Uterus (tissue), 4 donors: ENCODE results near the gene WDR55. TPM values are rescaled to one million over a fixed set of nuclear protein-coding genes. Genes with fewer than 3 reads are reported as not detected.
A peak's percentile ranks its signal among the peaks of the same experiment; 100 is the strongest.

Source experiments
- DNase-seq, 2 donors: peaks; one replicate each; pipeline ENCODE4 v3.0.0-alpha.2; 2019 to 2020
- H3K27ac ChIP-seq, 2 donors: fragments of 200-600 bp; sonication (generic); 1 replicate in 1 of 2; 2 replicates in 1 of 2; pipeline ENCODE4 v1.5.1; 2016 to 2018
- H3K27me3 ChIP-seq, 2 donors: fragments of 200-600 bp; sonication (generic); one replicate each; pipeline ENCODE4 v1.5.1; 2018 to 2019; ENCODE audit warnings: control low read depth in 1 of 2
- H3K36me3 ChIP-seq, 2 donors: fragments of 200-600 bp; sonication (generic); one replicate each; pipeline ENCODE4 v1.5.1; 2019; ENCODE audit warnings: control low read depth in 1 of 2
- H3K4me1 ChIP-seq, 2 donors: fragments of 200-600 bp; sonication (generic); one replicate each; pipeline ENCODE4 v1.5.1; 2018 to 2019; ENCODE audit warnings: control low read depth in 1 of 2
- H3K4me3 ChIP-seq, 2 donors: fragments of 200-600 bp; sonication (generic); 1 replicate in 1 of 2; 2 replicates in 1 of 2; pipeline ENCODE4 v1.5.1; 2018 to 2019; ENCODE audit warnings: mild to moderate bottlenecking in 1 of 2
- H3K9me3 ChIP-seq, 2 donors: fragments of 200-600 bp; sonication (generic); one replicate each; pipeline ENCODE4 v1.5.1; 2019; ENCODE audit warnings: control low read depth in 1 of 2
- POLR2A ChIP-seq, 2 donors: fragments of 450-650 bp; IDR thresholded peaks; one replicate each; pipeline ENCODE4 v1.6.1; 2016; ENCODE audit warnings: antibody characterized with exemption in 2 of 2, mild to moderate bottlenecking in 1 of 2, moderate library complexity in 1 of 2
- intact Hi-C: fragments of 100-400 bp; cut with DNase I; formaldehyde crosslinking; loops from one replicate; pipeline ENCODE4 v1.15.1; 2023; ENCODE audit warnings: low total_unique reads
- total RNA-seq, 4 donors: library from RNA; depleted of rRNA in 3 of 4; stranded (reverse); fragments of >200 nt in 3 of 4; gene quantifications; one replicate each; pipeline versions ENCODE4 v1.1.0 to v1.2.4, GENCODE V29; 2014 to 2023
- TF ChIP-seq, protein P1 (sequence below), 4 experiments: fragments of 200-600 bp in 2 of 4; fragments of 450-650 bp in 2 of 4; sonication (generic) in 2 of 4; IDR thresholded peaks; one replicate each; pipeline ENCODE4 v1.5.1; 2016 to 2019; ENCODE audit warnings: antibody characterized with exemption in 4 of 4, mild to moderate bottlenecking in 2 of 4, moderate library complexity in 1 of 4
- donor health status: DM: yes; HTN: yes; CAD: no.

The WDR55 gene
- total RNA-seq, 4 donors from 2014 or later, result 5.9 to 21.9 (median 17.9) TPM

DNA sequence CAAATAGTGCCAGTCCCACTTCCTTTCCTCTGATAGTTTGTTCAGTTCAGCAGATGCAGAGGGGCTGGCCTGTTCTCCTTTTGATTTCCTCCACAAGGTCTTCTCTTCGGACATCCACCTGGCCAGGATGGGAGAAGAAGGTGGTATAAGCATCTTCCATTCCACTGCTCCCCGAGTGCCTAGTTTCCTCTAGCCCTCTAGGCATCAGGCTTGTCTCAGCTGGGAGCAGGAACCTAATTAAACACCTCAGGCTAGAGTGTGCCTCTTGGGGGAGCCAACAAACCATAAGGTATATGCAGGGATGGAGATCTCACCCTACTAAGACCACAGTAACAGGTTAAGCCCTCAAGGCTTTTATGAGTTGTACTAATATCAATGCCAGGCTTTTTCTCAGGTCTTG is 9.5 kb downstream of the WDR55 start:
- no peaks in the 10 kb centered on the region for H3K36me3 ChIP-seq
- H3K4me3 ChIP-seq, result no peak overlapping the region
- no peaks in the 10 kb centered on the region for H3K9me3 ChIP-seq
- no peak overlapping the region for H3K27ac ChIP-seq
- H3K27me3 ChIP-seq, result no peaks in the 10 kb centered on the region
- intact Hi-C loops, result no loop called here
- no peak for DNase-seq
- TF ChIP-seq POLR2A (IDR thresholded peaks at IDR 0.05), result no peak
- TF ChIP-seq, protein P1, sequence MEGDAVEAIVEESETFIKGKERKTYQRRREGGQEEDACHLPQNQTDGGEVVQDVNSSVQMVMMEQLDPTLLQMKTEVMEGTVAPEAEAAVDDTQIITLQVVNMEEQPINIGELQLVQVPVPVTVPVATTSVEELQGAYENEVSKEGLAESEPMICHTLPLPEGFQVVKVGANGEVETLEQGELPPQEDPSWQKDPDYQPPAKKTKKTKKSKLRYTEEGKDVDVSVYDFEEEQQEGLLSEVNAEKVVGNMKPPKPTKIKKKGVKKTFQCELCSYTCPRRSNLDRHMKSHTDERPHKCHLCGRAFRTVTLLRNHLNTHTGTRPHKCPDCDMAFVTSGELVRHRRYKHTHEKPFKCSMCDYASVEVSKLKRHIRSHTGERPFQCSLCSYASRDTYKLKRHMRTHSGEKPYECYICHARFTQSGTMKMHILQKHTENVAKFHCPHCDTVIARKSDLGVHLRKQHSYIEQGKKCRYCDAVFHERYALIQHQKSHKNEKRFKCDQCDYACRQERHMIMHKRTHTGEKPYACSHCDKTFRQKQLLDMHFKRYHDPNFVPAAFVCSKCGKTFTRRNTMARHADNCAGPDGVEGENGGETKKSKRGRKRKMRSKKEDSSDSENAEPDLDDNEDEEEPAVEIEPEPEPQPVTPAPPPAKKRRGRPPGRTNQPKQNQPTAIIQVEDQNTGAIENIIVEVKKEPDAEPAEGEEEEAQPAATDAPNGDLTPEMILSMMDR (IDR thresholded peaks at IDR 0.05), result no peak
- no peaks in the 10 kb centered on the region for H3K4me1 ChIP-seq

GRCh38 chr5:140674629-140675028 is 9.9 kb downstream of the WDR55 start:
- Histone ChIP-seq H3K4me1 (no peaks in the 10 kb centered on the region), H3K27ac (no peak overlapping the region), H3K36me3 (no peaks in the 10 kb centered on the region), H3K27me3 (no peaks in the 10 kb centered on the region), H3K9me3 (no peaks in the 10 kb centered on the region), H3K4me3 (no peak overlapping the region)
- TF ChIP-seq, protein P1 (IDR thresholded peaks at IDR 0.05), result no peak
- no peak for TF ChIP-seq POLR2A (IDR thresholded peaks at IDR 0.05)
- intact Hi-C loops, result no loop called here
- DNase-seq, result no peak

GRCh38 chr5:140677947-140678346 is 13.2 kb downstream of the WDR55 start:
- no peaks in the 10 kb centered on the region for H3K9me3 ChIP-seq
- no peak for TF ChIP-seq POLR2A (IDR thresholded peaks at IDR 0.05)
- TF ChIP-seq, protein P1 (IDR thresholded peaks at IDR 0.05), result no peak
- no peaks in the 10 kb centered on the region for H3K4me1 ChIP-seq
- no peak overlapping the region for H3K27ac ChIP-seq
- intact Hi-C loops, result no loop called here
- no peak overlapping the region for H3K4me3 ChIP-seq
- DNase-seq, result no peak
- H3K36me3 ChIP-seq, result no peaks in the 10 kb centered on the region
- H3K27me3 ChIP-seq, result no peaks in the 10 kb centered on the region

DNA sequence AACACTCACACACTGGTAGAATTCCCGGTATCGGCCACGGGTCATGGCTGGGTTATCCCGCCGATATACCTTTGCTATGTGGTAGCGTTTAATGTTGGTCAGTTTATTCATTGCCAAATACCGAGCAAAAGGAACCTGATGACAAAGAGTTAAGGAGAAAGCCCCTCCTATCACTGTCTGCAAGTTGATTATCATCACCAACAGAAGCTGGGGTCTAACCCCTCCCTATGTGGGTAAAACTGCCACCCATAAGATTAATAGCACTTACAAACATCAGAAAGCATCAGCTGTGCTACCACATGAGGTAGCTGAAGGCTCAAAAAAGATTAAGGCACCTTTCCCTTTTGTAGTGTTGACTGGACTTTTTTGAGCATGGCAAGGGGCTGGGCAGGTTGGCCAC is 14.3 kb downstream of the WDR55 start:
- no peak for DNase-seq
- Histone ChIP-seq H3K27me3 (no peaks in the 10 kb centered on the region), H3K27ac (no peak overlapping the region), H3K4me1 (no peaks in the 10 kb centered on the region), H3K36me3 (no peaks in the 10 kb centered on the region), H3K9me3 (no peaks in the 10 kb centered on the region), H3K4me3 (no peak overlapping the region)
- intact Hi-C loops, result no loop called here
- no peak for TF ChIP-seq POLR2A (IDR thresholded peaks at IDR 0.05)
- TF ChIP-seq, protein P1 (IDR thresholded peaks at IDR 0.05), result no peak

- Histone ChIP-seq H3K4me3 (peak overlapping the region; percentile 88 to 98), H3K9me3 (no peaks in the 10 kb centered on the region), H3K27ac (peak overlapping the region; percentile 73 to 84), H3K27me3 (no peaks in the 10 kb centered on the region), H3K36me3 (no peaks in the 10 kb centered on the region), H3K4me1 (peaks cover 4 to 13% of the 10 kb centered on the region in 2 donors)
- no peak for DNase-seq
- intact Hi-C loops, result no loop called here
- TF ChIP-seq POLR2A (IDR thresholded peaks at IDR 0.05), result no peak
- TF ChIP-seq, protein P1 (IDR thresholded peaks at IDR 0.05), result no peak
These were observed 25.8 kb downstream of the WDR55 start for GRCh38 chr5:140690376-140690932.
